ENCODE measurements around the gene NOP9. TPM values are rescaled to one million over a fixed set of nuclear protein-coding genes. Genes with fewer than 3 reads are reported as not detected.
"Not testable (repeated sequence)": the region's sequence is repeated elsewhere in the genome, so short reads cannot be mapped to it uniquely, and the experiment has no call there.

NOP9 gene
- total RNA-seq, 1 donor from 2014 or later, result 22.8 TPM

- DNase-seq (ENCODE audit: low spot score in 2 of 2), result no peak
- no peak for FAIRE-seq
Measured at GRCh38 chr14:24322672-24323071, 23.0 kb downstream of the NOP9 start.

- DNase-seq (ENCODE audit: low spot score in 2 of 2) (no peak), FAIRE-seq (no peak)
Measured at GRCh38 chr14:24323341-24323740, 23.7 kb downstream of the NOP9 start.

DNA sequence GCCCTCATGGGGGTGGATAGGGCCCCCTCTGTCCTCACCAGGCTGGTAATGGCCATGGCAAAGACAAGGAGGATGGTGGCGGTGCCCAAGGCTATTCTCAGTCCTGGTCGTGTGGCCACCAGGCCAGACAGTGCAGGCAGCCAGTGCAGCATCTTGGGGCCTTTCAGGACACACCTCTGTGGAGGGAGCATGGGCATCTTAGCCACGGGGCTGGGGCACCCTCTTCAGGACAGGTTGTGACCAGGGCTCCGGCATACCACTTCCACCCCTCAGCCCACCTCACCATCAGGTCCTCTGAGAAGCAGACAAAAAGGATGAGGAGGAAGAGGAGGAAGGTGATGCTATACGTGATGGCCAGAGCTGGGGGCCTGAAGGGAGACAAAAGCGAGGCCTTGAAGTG, 24.4 kb downstream of the NOP9 start:
- DNase-seq (ENCODE audit: low spot score in 2 of 2), result no peak
- FAIRE-seq, result no peak

GRCh38 chr14:24325041-24325530, 25.4 kb downstream of the NOP9 start:
- DNase-seq (ENCODE audit: low spot score in 2 of 2) (no peak), FAIRE-seq (no peak)

- FAIRE-seq, result no peak
- no peak for DNase-seq (ENCODE audit: low spot score in 2 of 2)
Measured at GRCh38 chr14:24325963-24326362, 26.3 kb downstream of the NOP9 start.

GRCh38 chr14:24327303-24327702, 27.7 kb downstream of the NOP9 start:
- no peak for FAIRE-seq
- no peak for DNase-seq (ENCODE audit: low spot score in 2 of 2)

DNA sequence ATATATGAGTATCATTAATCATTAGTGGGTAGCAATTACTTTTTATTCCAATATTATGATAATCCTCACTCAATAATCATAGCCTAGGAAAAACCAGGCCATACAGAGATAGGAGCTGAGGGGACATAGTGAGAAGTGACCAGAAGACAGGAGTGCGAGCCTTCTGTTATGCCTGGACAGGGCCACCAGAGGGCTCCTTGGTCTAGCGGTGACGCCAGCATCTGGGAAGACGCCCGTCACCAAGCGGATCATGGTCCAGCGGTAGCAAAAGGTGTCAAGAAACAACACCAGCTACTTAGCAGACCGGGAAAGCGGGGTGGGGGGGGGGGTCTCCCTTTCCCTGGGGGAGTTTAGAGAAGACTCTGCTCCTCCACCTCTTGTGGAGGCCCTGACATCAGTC, 28.3 kb downstream of the NOP9 start:
- not testable (repeated sequence) for DNase-seq (ENCODE audit: low spot score in 2 of 2); FAIRE-seq

DNA sequence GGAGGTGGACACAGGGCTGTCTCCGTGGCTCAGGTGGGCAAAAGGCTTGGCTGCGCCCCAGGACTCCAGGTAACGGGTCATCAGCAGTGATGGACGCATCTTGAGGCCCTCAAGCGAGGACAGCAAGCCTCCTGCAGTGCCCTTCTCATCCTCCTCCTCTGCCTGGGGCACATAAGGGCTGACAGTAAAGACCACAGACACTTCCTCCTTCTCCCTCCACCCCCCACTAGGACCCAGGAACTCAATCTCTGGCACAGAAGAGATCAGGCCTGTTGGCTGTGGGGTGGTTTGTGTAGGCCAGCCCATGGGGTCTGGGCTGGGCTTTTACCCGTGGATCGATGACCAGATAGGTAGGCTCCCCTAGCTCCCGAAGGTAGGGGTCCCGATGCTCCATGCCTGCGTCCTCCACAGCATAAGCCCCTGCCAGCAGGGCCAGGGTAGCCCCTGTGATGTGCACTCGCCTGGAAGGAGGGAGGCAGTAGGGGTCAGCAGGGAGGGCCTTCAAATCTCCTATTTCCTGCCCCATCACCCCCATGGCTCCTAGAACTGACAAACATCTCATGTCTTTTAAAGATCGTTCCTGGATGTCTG, 29.5 kb downstream of the NOP9 start:
- FAIRE-seq (no peak), DNase-seq (ENCODE audit: low spot score in 2 of 2) (no peak)

GRCh38 chr14:24329736-24330135, 30.1 kb downstream of the NOP9 start:
- no peak for DNase-seq (ENCODE audit: low spot score in 2 of 2)

DNA sequence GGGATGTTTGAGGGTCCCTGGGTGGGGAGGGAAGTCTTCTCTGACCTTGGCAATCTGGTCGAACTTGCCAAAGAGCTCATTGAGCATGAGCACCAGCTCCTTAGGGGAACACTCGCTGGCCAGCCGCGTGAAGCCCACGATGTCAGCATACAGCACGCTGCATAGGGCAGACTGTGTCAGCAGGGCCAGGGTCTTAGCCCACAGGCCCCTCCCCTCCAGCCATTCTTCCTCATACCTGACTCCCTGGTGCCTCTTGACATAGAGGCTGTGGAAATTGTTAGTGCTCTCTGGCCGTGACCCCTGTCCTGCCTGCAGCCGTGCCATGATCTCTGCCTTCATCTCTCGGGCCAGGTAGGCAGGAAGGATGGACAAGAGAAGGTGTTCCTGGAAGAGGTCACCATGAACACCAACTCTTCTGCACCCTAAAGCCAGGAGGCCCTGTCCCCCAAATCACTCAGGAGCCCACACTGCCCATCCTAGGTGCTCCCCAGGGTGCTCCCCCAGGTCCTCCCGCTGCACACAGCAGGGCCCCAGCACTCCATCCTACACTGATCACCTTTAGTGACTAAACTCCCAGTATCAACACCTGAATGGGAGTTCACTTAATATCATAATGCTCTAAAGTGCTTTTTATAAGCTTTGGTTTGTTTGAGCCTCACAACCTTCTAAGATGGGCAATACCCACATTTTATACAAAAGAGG, 31.5 kb downstream of the NOP9 start:
- no peak for FAIRE-seq
- DNase-seq (ENCODE audit: low spot score in 2 of 2), result no peak

More at GRCh38 chr14:24329736-24330135, 30.1 kb downstream of the NOP9 start:
- no peak for FAIRE-seq

DNA sequence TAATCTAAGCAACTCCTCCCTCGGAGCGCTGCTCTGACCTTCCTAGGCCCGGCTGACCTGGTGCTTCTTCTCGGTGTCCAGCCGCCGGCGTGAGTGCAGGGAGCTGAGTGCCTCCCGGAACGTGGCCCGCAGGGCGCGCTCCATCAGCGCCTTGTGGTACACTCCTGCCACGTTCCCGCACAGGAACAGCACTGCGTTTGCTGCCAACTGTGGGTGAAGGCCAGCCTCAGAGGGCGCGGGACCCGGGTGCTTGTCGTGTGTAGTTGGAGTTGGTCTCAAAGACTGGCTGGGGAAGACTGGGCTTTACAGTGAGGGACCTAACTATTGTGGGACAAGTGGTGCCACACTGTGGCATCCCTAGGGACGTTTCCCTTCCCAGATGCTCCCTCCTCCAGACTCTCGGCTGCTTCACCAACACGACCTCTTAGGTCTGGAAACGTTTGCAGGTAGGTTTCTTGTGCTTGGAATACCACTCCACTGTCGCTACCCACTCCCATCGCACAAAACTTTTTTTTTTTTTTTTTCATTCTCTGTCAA, 32.1 kb downstream of the NOP9 start:
- FAIRE-seq, result no peak
- no peak for DNase-seq (ENCODE audit: low spot score in 2 of 2)

DNA sequence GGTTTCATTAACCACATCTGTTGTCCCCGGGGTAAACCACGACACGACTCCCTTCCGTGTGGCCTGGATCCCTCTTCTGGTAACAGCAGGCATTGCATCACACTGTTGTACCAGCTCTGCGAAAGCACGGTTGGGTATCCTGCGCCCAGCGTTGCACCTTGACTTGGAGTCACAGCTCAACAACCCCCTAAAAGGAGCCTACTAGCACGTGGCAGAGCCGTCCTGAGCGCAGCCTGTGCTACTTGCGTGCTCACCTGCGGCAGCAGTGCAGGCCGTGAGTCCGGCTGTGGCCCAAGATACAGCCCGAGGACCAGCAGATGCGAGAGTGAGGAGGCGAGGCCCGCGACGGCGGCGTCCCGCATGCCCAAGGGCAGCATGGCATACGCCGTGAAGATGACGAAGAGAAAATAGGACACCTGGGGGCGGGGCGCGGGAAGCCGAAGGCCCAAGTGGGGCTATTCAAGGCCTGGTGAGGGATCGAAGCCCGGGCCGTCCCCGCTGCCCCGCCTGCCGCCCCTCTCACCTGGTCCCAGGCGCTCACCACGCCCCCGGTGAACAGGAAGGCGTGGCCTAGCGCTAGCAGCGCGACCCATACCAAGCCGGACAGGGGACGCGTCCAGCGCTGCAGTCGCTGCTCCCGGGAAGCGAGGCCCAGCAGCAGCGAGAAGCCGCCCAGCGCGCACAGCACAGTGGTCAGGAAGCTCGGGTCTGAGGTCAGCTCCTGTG, 32.8 kb downstream of the NOP9 start:
- DNase-seq (ENCODE audit: low spot score in 2 of 2), result peak; percentile 83 to 89
- FAIRE-seq, result no peak

DNA sequence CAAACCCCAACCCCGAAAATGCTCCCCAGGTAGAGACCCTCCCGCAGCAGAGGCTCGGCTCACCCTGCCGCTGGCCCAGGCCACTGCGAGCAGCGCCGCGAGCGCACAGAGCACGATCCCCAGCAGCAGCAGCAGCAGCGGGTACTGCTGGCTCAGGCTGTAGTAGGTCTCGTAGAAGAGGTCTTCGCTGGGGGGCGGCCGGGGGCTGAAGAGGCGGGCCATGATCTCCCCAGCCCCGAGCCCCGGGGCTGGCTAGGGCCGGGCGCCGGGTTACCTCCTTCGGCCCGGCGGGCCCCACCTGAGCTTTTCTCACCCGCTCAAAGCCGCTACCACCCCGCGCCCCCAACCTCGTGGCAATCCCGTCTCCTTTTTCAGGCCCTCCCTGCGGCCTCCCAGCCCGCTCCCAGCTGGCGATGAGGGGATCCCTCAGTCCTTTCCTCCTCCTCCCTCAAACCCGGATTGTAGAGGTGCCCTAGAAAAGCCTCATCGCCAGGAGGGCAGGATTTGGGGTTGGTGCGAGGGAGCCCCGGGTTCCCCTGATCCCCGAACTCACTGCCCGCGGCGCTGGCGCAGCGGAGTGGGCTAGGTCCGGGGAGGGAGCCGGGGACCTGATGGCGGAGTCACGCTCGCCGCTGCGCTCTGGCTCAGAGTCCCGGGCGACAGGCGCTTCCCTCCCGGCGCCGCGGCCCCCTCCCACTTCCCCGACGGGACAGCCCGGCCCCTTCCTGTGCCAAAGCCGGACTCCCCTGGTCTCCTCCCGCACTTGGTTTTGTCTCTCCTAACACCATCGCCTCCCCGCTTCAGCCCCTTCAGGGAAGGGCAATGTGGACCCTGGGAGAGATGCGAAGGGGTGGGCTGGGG, 35.0 kb downstream of the NOP9 start, which contains the start of gene ADCY4:
TSS of gene ADCY4 (minus strand) at position 641 of the 861 bp plus-strand sequence. CDS start at position 222, 419 bp downstream.
- DNase-seq (ENCODE audit: low spot score in 2 of 2) (peak in 1 of 2 donors; percentile 28), FAIRE-seq (no peak)

GRCh38 chr14:24335461-24336171, 36.0 kb downstream of the NOP9 start:
- FAIRE-seq (no peak), DNase-seq (ENCODE audit: low spot score in 2 of 2) (peak in 1 of 2 donors; percentile 19)

GRCh38 chr14:24337144-24337823, 37.6 kb downstream of the NOP9 start:
- DNase-seq (ENCODE audit: low spot score in 2 of 2), result peak in 1 of 2 donors; percentile 1
- no peak for FAIRE-seq

DNA sequence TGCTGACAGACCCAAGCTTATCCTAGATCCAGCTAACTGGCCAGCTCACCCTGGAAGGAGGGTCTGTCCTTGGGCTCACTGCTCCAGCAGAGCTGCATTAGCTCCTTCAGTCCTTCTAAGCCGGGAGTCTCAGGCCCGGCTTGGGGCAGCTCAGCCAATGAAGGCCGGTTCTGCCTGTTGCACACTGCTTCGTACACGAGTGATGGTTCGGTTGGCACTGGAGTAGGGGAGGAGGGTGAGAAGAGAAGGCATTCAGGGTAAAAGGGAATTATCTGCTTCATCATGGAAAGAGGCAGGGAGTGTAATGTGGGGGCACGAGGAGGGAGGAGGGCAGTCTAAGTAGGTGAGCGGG, 38.1 kb downstream of the NOP9 start:
- DNase-seq (ENCODE audit: low spot score in 2 of 2) (no peak), FAIRE-seq (no peak)

DNA sequence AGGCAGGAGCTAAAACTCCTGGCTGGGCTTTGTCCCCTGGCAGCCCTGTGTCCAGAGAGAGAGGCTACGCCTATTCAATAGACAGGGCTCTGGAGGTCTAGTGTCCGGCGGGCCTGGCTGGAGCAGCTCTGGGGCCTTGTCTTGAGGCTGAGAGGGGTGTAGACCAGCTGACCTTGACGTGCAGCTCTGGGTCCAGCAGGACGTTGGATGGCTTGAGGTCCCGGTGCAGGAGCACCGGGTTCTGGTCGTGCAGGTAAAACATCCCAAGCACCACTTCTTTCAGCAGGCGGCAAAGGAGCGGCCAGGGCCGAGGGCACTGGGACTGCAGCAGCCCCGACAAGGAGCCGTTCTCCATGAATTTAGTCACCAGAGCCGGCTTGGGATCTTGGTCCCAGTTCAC, 39.2 kb downstream of the NOP9 start:
- no peak for FAIRE-seq
- DNase-seq (ENCODE audit: low spot score in 2 of 2), result no peak

GRCh38 chr14:24339284-24340151, 39.9 kb downstream of the NOP9 start, which contains the start of gene RIPK3:
Gene RIPK3, minus strand, starts transcription at chr14:24339991. Its CDS starts 165 bp downstream, at chr14:24339826.
- FAIRE-seq (no peak), DNase-seq (ENCODE audit: low spot score in 2 of 2) (no peak)
